ENCODE measurements around the gene VPS39.
"Not testable (repeated sequence)": the region's sequence is repeated elsewhere in the genome, so short reads cannot be mapped to it uniquely, and the experiment has no call there.

VPS39 gene

GRCh38 chr15:42207674-42208579 lies at the start of gene VPS39:
TSS of gene VPS39 (minus strand) at chr15:42208304. CDS start at chr15:42208153, 151 bp downstream.
- in situ Hi-C loops (cut with MboI; ENCODE audit: low sequenced_read_pairs), result no loop called here

GRCh38 chr15:42253300-42253699 lies 45.2 kb upstream of the VPS39 start:
- in situ Hi-C loops (cut with MboI; ENCODE audit: low sequenced_read_pairs), result no loop called here

- in situ Hi-C loops (cut with MboI; ENCODE audit: low sequenced_read_pairs), result no loop called here
Measured at GRCh38 chr15:42240823-42241222, 32.7 kb upstream of the VPS39 start.

- in situ Hi-C loops (cut with MboI; ENCODE audit: low sequenced_read_pairs), result no loop called here
Measured at GRCh38 chr15:42239528-42240182, 31.6 kb upstream of the VPS39 start.

- in situ Hi-C loops (cut with MboI; ENCODE audit: low sequenced_read_pairs), result no loop called here
Measured at GRCh38 chr15:42233107-42233506, 25.0 kb upstream of the VPS39 start.

GRCh38 chr15:42232606-42233005 lies 24.5 kb upstream of the VPS39 start:
- in situ Hi-C loops (cut with MboI; ENCODE audit: low sequenced_read_pairs), result no loop called here

GRCh38 chr15:42231088-42231487 lies 23.0 kb upstream of the VPS39 start:
- in situ Hi-C loops (cut with MboI; ENCODE audit: low sequenced_read_pairs), result no loop called here

GRCh38 chr15:42228981-42229380 lies 20.9 kb upstream of the VPS39 start:
- in situ Hi-C loops (cut with MboI; ENCODE audit: low sequenced_read_pairs), result not testable (repeated sequence)

GRCh38 chr15:42228036-42228435 lies 19.9 kb upstream of the VPS39 start:
- in situ Hi-C loops (cut with MboI; ENCODE audit: low sequenced_read_pairs), result no loop called here

- in situ Hi-C loops (cut with MboI; ENCODE audit: low sequenced_read_pairs), result no loop called here
Measured at GRCh38 chr15:42226648-42227047, 18.5 kb upstream of the VPS39 start.

- in situ Hi-C loops (cut with MboI; ENCODE audit: low sequenced_read_pairs), result no loop called here
Measured at GRCh38 chr15:42220216-42220615, 12.1 kb upstream of the VPS39 start.

- in situ Hi-C loops (cut with MboI; ENCODE audit: low sequenced_read_pairs), result no loop called here
Measured at GRCh38 chr15:42218953-42219592, 11.0 kb upstream of the VPS39 start.

- in situ Hi-C loops (cut with MboI; ENCODE audit: low sequenced_read_pairs), result no loop called here
Measured at GRCh38 chr15:42217568-42217967, 9.5 kb upstream of the VPS39 start.

GRCh38 chr15:42215913-42216829 lies 8.1 kb upstream of the VPS39 start:
- in situ Hi-C loops (cut with MboI; ENCODE audit: low sequenced_read_pairs), result no loop called here

GRCh38 chr15:42214600-42214999 lies 6.5 kb upstream of the VPS39 start:
- in situ Hi-C loops (cut with MboI; ENCODE audit: low sequenced_read_pairs), result no loop called here

- in situ Hi-C loops (cut with MboI; ENCODE audit: low sequenced_read_pairs), result no loop called here
Measured at GRCh38 chr15:42213511-42213910, 5.4 kb upstream of the VPS39 start.

- in situ Hi-C loops (cut with MboI; ENCODE audit: low sequenced_read_pairs), result no loop called here
Measured at GRCh38 chr15:42210696-42211095, 2.6 kb upstream of the VPS39 start.

GRCh38 chr15:42206406-42206805 lies 1.7 kb downstream of the VPS39 start:
- in situ Hi-C loops (cut with MboI; ENCODE audit: low sequenced_read_pairs), result no loop called here

GRCh38 chr15:42203891-42204290 lies 4.2 kb downstream of the VPS39 start:
- in situ Hi-C loops (cut with MboI; ENCODE audit: low sequenced_read_pairs), result no loop called here

- in situ Hi-C loops (cut with MboI; ENCODE audit: low sequenced_read_pairs), result no loop called here
Measured at GRCh38 chr15:42202653-42203052, 5.5 kb downstream of the VPS39 start.

GRCh38 chr15:42201801-42202200 lies 6.3 kb downstream of the VPS39 start:
- in situ Hi-C loops (cut with MboI; ENCODE audit: low sequenced_read_pairs), result no loop called here

Measured in HL-60/S4 treated with retinoic acid at 250 ng/mL for 4 days and 3 days (cell line).